ENCODE measurements around the gene TM2D1.

TM2D1 gene

GRCh38 chr1:61641578-61642336 lies 83.2 kb downstream of the TM2D1 start:
- DNase-seq: peak; percentile 57

DNA sequence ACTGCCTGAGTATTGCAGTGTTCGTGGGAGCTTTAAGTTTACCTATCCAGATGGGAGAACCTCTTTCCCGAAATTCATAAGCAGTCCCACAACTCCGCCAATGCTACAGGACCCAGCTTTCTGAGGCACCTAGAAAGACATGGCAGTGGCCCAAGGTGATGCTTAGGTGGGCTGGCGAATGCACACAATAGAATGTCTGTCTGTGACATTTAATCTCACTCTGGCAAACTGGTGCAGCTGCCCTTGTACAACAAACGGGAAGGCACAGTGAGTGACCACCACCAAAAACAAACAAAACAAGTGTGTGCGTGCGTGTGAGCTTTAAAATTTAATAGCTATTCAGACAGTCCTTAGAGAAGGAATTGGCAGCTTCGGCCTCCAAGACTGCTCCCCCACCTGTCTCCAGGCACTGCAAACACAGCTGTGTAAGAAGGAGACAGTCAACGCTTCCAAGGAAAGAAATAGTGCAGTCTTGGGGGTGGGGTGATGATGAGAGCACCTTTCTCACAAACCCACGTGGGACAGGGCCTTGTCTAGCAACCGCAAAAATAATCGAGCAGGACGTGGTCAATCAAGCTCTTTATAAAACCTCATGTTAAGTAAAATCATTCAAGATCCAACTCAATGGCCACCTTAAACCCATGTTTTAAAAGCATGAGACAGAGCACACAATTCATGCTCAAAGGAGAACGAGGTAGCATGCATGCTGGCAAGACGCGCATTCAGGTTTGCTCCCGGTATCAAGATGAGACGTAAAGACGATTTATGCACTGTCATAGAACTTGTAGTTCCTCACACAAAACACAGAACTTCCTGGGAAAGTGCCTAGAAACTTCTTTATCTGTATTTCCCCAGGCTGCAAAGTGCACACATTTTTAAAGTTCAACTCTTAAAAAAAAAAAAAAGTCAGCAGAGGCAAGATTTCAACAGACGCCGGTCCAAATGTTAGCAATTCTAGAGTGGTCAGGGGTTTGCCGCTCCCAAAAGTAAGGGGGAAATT lies 84.1 kb downstream of the TM2D1 start:
- no peak for DNase-seq

- no peak for DNase-seq
These were observed 85.2 kb downstream of the TM2D1 start for GRCh38 chr1:61639608-61640336.

- DNase-seq: peak; percentile 18
These were observed 85.9 kb downstream of the TM2D1 start for GRCh38 chr1:61638911-61639605.

- peak; percentile 93 for DNase-seq
These were observed 86.6 kb downstream of the TM2D1 start for GRCh38 chr1:61638296-61638695.

DNA sequence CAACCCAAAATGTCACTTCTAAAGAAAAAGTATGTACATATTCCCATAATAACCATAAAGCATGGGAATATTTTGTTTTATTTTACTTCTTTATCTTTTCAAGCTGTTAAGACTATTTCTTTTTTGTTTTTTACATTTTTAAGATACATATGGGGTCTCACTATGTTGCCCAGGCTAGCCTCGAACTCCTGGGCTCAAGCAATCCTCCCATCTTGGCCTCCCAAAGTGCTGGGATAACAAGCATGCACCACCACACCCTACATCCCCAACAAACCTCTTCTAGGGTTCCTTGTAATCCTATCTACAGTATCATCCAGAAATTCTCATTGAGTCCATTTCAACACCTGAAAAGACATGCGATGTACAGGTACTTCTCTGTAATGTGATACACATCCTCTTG lies 87.5 kb downstream of the TM2D1 start:
- no peak for DNase-seq

DNA sequence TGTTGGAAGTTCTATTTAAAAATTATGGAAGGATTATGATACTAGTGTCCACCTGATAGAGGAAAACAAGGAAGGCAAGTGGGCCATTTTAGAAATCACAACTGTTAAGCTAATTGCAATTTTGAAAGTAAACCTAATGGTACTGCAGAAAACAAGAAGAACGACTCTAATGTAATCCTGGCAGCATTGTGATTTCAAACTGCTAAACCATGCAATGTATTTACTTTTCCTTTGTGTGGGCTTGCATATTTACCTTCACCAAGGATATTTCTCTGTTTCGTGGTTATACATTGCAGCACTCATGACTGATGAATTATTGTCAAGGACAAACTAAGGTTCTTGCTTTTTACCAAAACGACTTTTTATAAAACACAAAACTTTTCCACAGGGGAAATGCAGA lies 88.1 kb downstream of the TM2D1 start:
- peak; percentile 6 for DNase-seq

DNA sequence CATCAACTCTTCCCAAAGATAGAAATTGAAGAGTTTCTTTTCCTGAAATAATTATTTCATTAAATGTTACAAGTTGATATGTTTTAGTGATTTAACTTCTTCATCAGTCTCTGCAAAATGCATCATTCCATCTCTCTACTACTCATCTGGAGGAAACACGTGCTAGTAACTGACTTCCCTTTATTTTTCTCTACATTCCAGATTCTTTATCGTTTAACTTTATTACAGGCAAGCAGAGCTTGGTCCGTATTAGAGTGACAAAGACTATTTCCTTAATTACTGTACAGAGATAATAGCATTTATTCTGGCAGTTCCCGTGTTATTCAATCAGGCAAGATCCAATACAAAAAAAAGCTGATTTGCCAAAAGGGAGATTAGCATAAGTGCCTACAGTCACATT lies 88.6 kb downstream of the TM2D1 start:
- DNase-seq: no peak

DNA sequence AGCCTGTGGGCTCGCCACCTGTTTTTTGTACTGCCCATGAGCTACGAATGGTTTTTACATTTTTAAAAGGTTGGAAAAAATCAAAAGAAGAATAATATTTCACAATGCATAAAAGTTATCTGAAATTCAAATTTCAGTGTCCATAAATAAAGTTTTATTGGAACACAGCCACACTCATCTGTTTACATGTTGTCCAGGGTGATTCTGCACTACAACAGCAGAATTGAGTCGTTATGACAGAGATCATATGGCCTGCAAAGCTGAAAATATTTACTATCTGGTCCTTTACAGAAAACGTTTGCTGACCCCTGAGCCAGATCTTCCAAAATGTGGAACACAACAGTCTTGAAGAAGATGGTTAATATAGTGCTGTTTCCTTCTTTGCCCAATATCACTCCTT lies 89.4 kb downstream of the TM2D1 start:
- no peak for DNase-seq

GRCh38 chr1:61631436-61631835 lies 93.5 kb downstream of the TM2D1 start:
- DNase-seq: no peak
